Natural killer cell (primary cell): ENCODE data around the gene ANXA9. TPM values are rescaled to one million over a fixed set of nuclear protein-coding genes. Genes with fewer than 3 reads are reported as not detected.

ENCODE experiments used
- ATAC-seq, 3 donors: fragments of 150-1000 bp in 2 of 3; fragments of 200-7000 bp in 1 of 3; cut with Tn5 transposase; 1 replicate in 1 of 3; 2 replicates in 2 of 3; pipeline ENCODE4 v1.10.0; 2021; ENCODE audit warnings: mild to moderate bottlenecking in 2 of 3, moderate library complexity in 2 of 3
- DNase-seq, 2 donors: peaks; one replicate each; pipeline versions ENCODE4 v3.0.0 to v3.0.0-alpha.2; 2013 to 2021; ENCODE audit warnings: mixed read lengths in 1 of 2
- H3K27ac ChIP-seq: one replicate; pipeline ENCODE4 v1.5.1; 2013; ENCODE audit warnings: mild to moderate bottlenecking, low read length
- H3K27me3 ChIP-seq: one replicate; pipeline ENCODE4 v1.6.1; 2013; ENCODE audit warnings: low read length; ENCODE audit not compliant: control insufficient read depth, insufficient read depth
- H3K36me3 ChIP-seq: one replicate; pipeline ENCODE4 v1.6.1; 2013; ENCODE audit warnings: low read length; ENCODE audit not compliant: control insufficient read depth, insufficient read depth
- H3K4me1 ChIP-seq: one replicate; pipeline ENCODE4 v1.6.1; 2013; ENCODE audit warnings: low read length; ENCODE audit not compliant: control insufficient read depth, insufficient read depth
- H3K4me3 ChIP-seq: one replicate; pipeline ENCODE4 v1.5.1; 2013; ENCODE audit warnings: low read length
- H3K9me3 ChIP-seq: one replicate; pipeline ENCODE4 v1.6.1; 2013; ENCODE audit warnings: low read length; ENCODE audit not compliant: control insufficient read depth, insufficient read depth
- H3K27ac Mint-ChIP-seq, 2 donors: one replicate each; pipeline ENCODE4 v1.8.0; 2022; ENCODE audit warnings: mild to moderate bottlenecking in 2 of 2, mixed read lengths in 2 of 2, moderate library complexity in 1 of 2
- H3K27me3 Mint-ChIP-seq, 2 donors: one replicate each; pipeline ENCODE4 v1.8.0; 2022; ENCODE audit warnings: low read depth in 2 of 2, mixed read lengths in 2 of 2
- H3K36me3 Mint-ChIP-seq: one replicate; pipeline ENCODE4 v1.8.0; 2022; ENCODE audit warnings: mixed read lengths
- H3K4me1 Mint-ChIP-seq, 2 donors: one replicate each; pipeline ENCODE4 v1.8.0; 2022; ENCODE audit warnings: mixed read lengths in 2 of 2
- H3K4me3 Mint-ChIP-seq: one replicate; pipeline ENCODE4 v1.8.0; 2022; ENCODE audit warnings: mild to moderate bottlenecking, moderate library complexity, mixed read lengths
- H3K9me3 Mint-ChIP-seq, 2 donors: one replicate each; pipeline ENCODE4 v1.8.0; 2022; ENCODE audit warnings: mixed read lengths in 2 of 2
- WGBS: methylation state at CpG from one replicate; pipeline ENCODE4 v1.1.7; 2013; ENCODE audit warnings: missing lambda C conversion rate; ENCODE audit not compliant: insufficient coverage; 5-methylcytosine and 5-hydroxymethylcytosine counted together
- intact Hi-C: fragments of 100-400 bp; cut with micrococcal nuclease; formaldehyde crosslinking; loops from one replicate; pipeline ENCODE4 v1.14.2; 2022
- total RNA-seq, 4 donors: library from RNA; stranded (reverse); fragments of 120-200 nt in 1 of 4; gene quantifications; one replicate each; pipeline versions ENCODE4 v1.2.3 to v1.2.4, GENCODE V29; 2013 to 2022
- TF ChIP-seq, protein P1 (sequence below): fragments of 200-600 bp; IDR thresholded peaks from one replicate; pipeline ENCODE4 v1.8.0; 2022; ENCODE audit warnings: antibody characterized with exemption

ANXA9 gene, protein sequence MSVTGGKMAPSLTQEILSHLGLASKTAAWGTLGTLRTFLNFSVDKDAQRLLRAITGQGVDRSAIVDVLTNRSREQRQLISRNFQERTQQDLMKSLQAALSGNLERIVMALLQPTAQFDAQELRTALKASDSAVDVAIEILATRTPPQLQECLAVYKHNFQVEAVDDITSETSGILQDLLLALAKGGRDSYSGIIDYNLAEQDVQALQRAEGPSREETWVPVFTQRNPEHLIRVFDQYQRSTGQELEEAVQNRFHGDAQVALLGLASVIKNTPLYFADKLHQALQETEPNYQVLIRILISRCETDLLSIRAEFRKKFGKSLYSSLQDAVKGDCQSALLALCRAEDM
- total RNA-seq = under 1 TPM in 1 of 3 donors, not detected in 2; 0.25 TPM
- 0.16 TPM for total RNA-seq (2013)

DNA sequence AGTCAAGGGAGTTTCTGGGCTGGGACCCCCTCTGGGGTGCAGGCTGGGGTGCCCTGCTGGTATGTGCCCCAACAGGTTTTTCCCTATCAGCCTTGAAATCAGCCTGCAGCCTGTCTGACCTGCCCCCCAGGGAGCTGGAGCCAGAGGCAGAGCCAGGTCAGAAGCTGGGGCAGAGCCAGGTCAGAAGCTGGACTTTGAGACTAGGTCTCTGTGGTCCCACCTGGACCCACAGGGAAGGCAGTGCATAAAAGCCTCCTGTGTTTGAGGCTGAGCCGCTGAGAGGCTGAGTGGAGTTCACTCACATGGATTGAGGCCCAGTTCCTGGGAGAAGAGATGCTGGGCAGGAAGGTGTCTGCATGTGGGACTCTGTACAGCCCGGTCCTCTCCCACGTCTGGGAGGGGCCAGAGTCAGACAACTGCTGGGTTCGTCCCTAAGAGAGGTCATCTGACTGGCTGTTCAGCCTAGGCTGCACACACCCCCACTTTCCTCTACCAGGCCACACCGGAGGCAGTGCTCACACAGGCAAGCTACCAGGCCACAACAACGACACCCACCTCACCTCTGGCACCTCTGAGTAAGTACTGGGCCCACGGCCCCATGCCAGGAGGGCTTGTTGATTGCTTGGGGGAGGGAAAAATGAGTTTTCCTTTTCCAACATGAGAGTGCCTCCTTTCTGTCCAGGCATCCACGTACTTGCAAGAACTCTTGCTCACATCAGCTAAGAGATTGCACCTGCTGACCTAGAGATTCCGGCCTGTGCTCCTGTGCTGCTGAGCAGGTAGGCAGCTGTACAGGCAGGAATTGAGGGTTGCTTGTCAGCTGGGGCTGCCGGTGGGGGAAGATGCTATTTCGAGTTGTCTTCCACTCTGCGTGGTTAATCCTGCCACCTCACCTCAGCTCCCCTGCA is at the start of gene ANXA9:
TSS of gene ANXA9 (plus strand) at position 488 of the 908 bp plus-strand sequence. CDS start 814 bp downstream, outside the sequence.
- Mint-ChIP-seq H3K27me3 (no peaks in the 10 kb centered on the region), H3K9me3 (no peaks in the 10 kb centered on the region), H3K36me3 (no peaks in the 10 kb centered on the region), H3K4me3 (no peak within 1 kb of the TSS), H3K4me1 (peaks cover 7% of the 10 kb centered on the region in 2 donors), H3K27ac (no peak within 1 kb of the TSS)
- ATAC-seq = no peak
- no peaks in the 10 kb centered on the region for H3K9me3 ChIP-seq
- H3K4me3 ChIP-seq = no peak within 1 kb of the TSS
- H3K4me1 ChIP-seq = peaks cover 25% of the 10 kb centered on the region
- no peak within 1 kb of the TSS for H3K27ac ChIP-seq
- TF ChIP-seq, protein P1, sequence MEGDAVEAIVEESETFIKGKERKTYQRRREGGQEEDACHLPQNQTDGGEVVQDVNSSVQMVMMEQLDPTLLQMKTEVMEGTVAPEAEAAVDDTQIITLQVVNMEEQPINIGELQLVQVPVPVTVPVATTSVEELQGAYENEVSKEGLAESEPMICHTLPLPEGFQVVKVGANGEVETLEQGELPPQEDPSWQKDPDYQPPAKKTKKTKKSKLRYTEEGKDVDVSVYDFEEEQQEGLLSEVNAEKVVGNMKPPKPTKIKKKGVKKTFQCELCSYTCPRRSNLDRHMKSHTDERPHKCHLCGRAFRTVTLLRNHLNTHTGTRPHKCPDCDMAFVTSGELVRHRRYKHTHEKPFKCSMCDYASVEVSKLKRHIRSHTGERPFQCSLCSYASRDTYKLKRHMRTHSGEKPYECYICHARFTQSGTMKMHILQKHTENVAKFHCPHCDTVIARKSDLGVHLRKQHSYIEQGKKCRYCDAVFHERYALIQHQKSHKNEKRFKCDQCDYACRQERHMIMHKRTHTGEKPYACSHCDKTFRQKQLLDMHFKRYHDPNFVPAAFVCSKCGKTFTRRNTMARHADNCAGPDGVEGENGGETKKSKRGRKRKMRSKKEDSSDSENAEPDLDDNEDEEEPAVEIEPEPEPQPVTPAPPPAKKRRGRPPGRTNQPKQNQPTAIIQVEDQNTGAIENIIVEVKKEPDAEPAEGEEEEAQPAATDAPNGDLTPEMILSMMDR = no peak
- DNase-seq = no peak
- intact Hi-C loops = no loop called here
- WGBS = 76% methylated on average over 9 of the region's 12 CpGs
- no peaks in the 10 kb centered on the region for H3K27me3 ChIP-seq
- H3K36me3 ChIP-seq = no peaks in the 10 kb centered on the region

- H3K4me3 Mint-ChIP-seq = no peak overlapping the region
- H3K27ac Mint-ChIP-seq = peak overlapping the region in 1 of 2 donors; percentile 43
- TF ChIP-seq, protein P1 = no peak
- H3K36me3 Mint-ChIP-seq = peaks cover 34% of the 10 kb centered on the region
- DNase-seq (no peak), ATAC-seq (no peak)
- no peaks in the 10 kb centered on the region for H3K4me1 Mint-ChIP-seq
- H3K4me1 ChIP-seq = no peaks in the 10 kb centered on the region
- no peak overlapping the region for H3K4me3 ChIP-seq
- WGBS = 94% methylated on average over 4 of the region's 5 CpGs
- H3K27me3 ChIP-seq = no peaks in the 10 kb centered on the region
- no peak overlapping the region for H3K27ac ChIP-seq
- H3K27me3 Mint-ChIP-seq = no peaks in the 10 kb centered on the region
- intact Hi-C loops = no loop called here
- no peaks in the 10 kb centered on the region for H3K9me3 Mint-ChIP-seq
- H3K9me3 ChIP-seq = no peaks in the 10 kb centered on the region
- peaks cover 83% of the 10 kb centered on the region for H3K36me3 ChIP-seq
Observed at GRCh38 chr1:150944856-150945255, 37.2 kb upstream of the ANXA9 start.

GRCh38 chr1:150954708-150955107 is 27.4 kb upstream of the ANXA9 start:
- no peaks in the 10 kb centered on the region for H3K4me1 ChIP-seq
- H3K36me3 ChIP-seq = peaks cover 60% of the 10 kb centered on the region
- Mint-ChIP-seq H3K36me3 (peaks cover 28% of the 10 kb centered on the region), H3K9me3 (no peaks in the 10 kb centered on the region), H3K27ac (peak overlapping the region in 1 of 2 donors; percentile 31), H3K27me3 (no peaks in the 10 kb centered on the region), H3K4me1 (no peaks in the 10 kb centered on the region), H3K4me3 (no peak overlapping the region)
- ATAC-seq (no peak), DNase-seq (no peak)
- no peaks in the 10 kb centered on the region for H3K9me3 ChIP-seq
- H3K27ac ChIP-seq = no peak overlapping the region
- no peaks in the 10 kb centered on the region for H3K27me3 ChIP-seq
- intact Hi-C loops = no loop called here
- no peak overlapping the region for H3K4me3 ChIP-seq
- WGBS = 100% methylated on average over 2 of the region's 3 CpGs
- TF ChIP-seq, protein P1 = no peak
